GM20000 (cell line): ENCODE results near the gene KTN1.

Experiments used
- DNase-seq: peaks from one replicate; pipeline ENCODE4 v3.0.0; 2012; ENCODE audit warnings: low spot score
- CTCF ChIP-seq: IDR thresholded peaks from 2 replicates; pipeline ENCODE4 v1.5.1; 2012; ENCODE audit warnings: mild to moderate bottlenecking, control low read depth; ENCODE audit errors: extremely low read depth, missing control alignments

The KTN1 gene

GRCh38 chr14:55645845-55646832 lies 66.1 kb downstream of the KTN1 start:
- DNase-seq, result no peak

DNA sequence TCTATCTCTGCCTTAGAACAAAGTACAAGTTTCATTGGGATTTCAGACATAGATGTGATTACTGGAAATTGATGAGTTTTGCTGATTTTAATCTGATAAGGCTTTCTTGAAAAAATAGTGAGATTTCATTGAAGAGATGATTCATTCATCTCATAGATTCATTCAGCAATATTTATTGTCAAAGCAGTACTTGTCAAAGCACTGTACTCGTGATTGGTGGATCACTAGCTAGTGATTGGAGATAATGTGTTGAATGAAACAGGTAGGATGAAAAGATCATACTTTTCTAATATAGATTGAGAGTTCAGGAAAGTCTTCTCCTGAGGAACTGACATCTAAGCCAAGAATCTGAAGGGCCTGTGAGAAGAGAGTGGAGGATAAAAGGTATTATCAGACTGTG lies 71.0 kb downstream of the KTN1 start:
- no peak for TF ChIP-seq CTCF
- DNase-seq, result no peak

More at GRCh38 chr14:55645845-55646832, 66.1 kb downstream of the KTN1 start:
- TF ChIP-seq CTCF, result no peak

- DNase-seq, result no peak
- no peak for TF ChIP-seq CTCF
Observed at GRCh38 chr14:55654243-55654642, 74.2 kb downstream of the KTN1 start.

DNA sequence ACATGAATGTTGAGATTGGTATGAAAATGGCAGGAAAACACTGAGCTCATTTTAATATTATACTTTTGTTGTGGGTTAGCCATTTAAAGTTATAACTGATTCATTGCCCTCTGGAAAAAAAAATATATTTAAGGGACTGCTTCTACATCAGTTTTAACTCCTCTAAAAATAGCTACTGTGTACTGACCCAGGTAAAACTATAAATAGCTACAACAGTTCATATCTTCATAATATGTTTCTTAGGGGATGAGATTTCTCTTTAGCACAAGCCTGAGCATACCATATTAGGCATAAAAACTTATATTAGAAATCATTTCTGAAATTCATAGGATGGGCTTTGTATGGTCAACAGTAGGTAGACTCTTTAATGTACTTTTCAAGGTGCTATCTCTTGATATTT lies 81.0 kb downstream of the KTN1 start:
- no peak for TF ChIP-seq CTCF
- no peak for DNase-seq

DNA sequence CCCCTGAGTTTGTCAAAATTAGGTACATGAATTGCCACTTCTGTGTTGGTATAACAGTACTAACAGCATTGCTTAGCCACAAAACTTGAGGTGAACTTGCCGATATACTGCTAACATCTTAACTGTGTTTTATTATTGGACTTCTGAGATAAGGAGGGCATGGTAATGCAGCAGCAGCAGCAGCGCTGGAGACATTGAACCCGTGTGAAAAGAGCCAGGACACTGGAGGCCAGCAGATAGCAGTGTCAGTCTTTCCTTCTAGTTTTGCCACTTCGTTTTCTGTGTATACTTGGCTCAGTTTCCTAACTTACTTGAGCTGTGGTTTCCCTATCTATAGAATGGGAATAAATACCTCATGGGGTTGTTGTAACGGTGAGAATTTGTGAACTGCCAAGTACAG lies 82.7 kb downstream of the KTN1 start:
- no peak for TF ChIP-seq CTCF
- DNase-seq, result no peak

GRCh38 chr14:55665067-55665675 lies 85.2 kb downstream of the KTN1 start:
- TF ChIP-seq CTCF, result no peak
- no peak for DNase-seq

DNA sequence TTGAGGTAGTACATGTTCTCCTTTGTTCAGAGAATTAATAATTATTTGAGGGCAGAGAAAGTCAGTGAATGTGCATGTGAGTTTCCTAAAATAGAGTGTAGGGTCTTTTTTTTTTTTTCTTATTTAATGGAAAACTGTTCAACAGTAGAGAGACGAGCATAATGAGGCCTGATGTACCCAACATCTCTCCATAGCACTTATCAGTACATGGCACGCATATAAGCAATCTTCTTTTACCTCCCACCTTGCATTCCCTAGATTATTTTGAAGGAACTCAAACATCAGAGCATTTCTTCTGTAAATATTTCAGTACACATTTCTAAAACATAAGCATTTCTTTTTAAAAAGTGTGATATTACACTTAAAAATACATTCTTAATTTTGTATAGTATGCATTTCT lies 87.8 kb downstream of the KTN1 start:
- no peak for DNase-seq
- TF ChIP-seq CTCF, result no peak
